ENCODE data around the gene PAM16. TPM values are rescaled to one million over a fixed set of nuclear protein-coding genes. Genes with fewer than 3 reads are reported as not detected.

Gene PAM16
- total RNA-seq, 3 donors from 2014 or later (not counting 1 experiment from before 2014, with no cell fraction given), result 29.4 to 42.7 (median 39.0) TPM

DNA sequence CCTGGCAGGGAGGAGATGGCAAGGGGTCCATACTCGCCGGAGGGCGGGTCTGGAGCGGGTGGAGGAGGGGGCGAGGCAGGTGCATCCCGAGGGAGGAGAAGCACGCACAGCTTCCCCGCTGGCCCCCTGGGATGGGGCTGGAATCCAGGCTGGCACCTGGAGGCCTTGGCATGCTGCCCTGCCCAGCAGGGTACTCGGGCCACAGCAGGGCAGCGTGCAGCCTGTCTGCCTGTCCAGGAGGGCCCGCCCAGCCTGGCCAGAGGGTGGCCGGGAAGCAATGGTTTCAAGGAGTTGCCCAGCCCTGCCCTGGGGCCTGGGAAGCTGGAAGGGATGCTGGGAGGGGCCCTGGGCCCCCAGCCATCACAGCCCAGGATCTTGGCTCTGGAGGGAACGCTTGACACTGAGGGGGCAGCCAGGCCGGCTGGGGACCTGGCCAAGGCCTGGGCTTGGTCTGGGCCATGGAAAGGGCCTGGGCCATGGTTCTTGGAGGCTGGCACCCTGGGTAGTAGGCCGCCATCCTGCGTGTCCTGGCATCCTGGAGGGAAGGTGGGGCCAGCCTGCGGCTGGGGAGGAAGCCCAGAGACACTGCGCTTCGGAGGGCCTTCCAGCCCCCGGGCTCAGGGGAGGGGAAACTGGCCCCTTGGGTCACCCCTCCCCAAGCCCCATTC lies 34.1 kb downstream of the PAM16 start:
- 86% methylated on average over 20 of the region's 20 CpGs for WGBS (ENCODE audit: insufficient coverage)
- no peaks in the 10 kb centered on the region for H3K36me3 Mint-ChIP-seq
- intact Hi-C loops (cut with micrococcal nuclease), result no loop called here

DNA sequence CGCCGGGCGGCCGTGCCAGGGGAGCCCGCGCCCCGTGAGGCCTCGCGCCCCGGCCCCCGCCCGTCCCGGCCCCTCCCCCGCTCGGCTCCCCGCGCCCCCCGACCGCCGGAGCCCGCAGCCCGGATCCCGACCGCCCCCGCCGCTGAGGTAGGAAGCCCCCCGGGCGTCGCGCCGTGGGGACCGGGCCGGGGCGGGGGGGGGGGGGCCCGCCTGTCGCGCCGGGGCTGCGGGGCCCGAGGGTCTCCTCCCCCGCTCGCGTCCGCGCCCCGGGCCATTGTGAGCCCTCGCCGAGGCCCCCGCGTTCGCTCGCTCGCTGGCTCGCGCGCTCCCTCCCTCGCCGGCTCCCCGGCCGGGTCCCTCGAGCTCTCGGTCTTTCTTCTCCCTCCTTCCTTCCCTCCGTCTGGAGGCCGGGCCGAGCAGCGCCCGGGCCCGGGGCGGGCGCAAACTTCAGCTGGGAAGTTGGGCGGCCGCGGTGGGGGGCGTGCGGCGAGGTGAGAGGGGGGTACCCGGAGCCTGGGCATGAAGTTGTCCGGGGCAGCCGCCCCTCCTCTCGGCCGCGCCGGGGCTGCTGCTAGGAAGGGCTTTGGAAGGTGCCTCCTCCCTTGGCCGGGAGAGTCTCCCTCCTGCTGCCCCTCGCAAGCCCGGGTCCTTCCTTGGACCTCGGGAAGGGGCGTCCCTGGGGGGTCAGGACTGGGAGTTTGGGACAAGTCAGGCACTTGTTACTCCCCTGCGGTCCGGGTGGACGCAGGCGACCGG lies 34.8 kb downstream of the PAM16 start:
- 8% methylated on average over 93 of the region's 93 CpGs for WGBS (ENCODE audit: insufficient coverage)
- H3K4me3 ChIP-seq (ENCODE audit: low read length), result no peak overlapping the region
- intact Hi-C loops (cut with micrococcal nuclease), result no loop called here
- Mint-ChIP-seq H3K4me3 (peak overlapping the region; percentile 65), H3K27me3 (ENCODE audit: low read depth in 2 of 2) (peaks cover 11 to 15% of the 10 kb centered on the region in 2 donors), H3K9me3 (no peaks in the 10 kb centered on the region), H3K36me3 (no peaks in the 10 kb centered on the region), H3K27ac (no peak overlapping the region), H3K4me1 (peaks cover 11 to 22% of the 10 kb centered on the region in 2 donors)
- H3K27ac ChIP-seq (ENCODE audit: low read length), result no peak overlapping the region
- ATAC-seq (no peak), DNase-seq (peak in 1 of 2 donors; percentile 43)
- H3K4me1 ChIP-seq (ENCODE audit: control insufficient read depth, insufficient read depth, low read length), result peaks cover 35% of the 10 kb centered on the region
- TF ChIP-seq, protein P1, sequence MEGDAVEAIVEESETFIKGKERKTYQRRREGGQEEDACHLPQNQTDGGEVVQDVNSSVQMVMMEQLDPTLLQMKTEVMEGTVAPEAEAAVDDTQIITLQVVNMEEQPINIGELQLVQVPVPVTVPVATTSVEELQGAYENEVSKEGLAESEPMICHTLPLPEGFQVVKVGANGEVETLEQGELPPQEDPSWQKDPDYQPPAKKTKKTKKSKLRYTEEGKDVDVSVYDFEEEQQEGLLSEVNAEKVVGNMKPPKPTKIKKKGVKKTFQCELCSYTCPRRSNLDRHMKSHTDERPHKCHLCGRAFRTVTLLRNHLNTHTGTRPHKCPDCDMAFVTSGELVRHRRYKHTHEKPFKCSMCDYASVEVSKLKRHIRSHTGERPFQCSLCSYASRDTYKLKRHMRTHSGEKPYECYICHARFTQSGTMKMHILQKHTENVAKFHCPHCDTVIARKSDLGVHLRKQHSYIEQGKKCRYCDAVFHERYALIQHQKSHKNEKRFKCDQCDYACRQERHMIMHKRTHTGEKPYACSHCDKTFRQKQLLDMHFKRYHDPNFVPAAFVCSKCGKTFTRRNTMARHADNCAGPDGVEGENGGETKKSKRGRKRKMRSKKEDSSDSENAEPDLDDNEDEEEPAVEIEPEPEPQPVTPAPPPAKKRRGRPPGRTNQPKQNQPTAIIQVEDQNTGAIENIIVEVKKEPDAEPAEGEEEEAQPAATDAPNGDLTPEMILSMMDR (IDR thresholded peaks at IDR 0.05), result no peak
- peaks cover 18% of the 10 kb centered on the region for H3K27me3 ChIP-seq (ENCODE audit: control insufficient read depth, insufficient read depth, low read length)
- no peaks in the 10 kb centered on the region for H3K9me3 ChIP-seq (ENCODE audit: control insufficient read depth, insufficient read depth, low read length)
- no peaks in the 10 kb centered on the region for H3K36me3 ChIP-seq (ENCODE audit: control insufficient read depth, insufficient read depth, low read length)

More for the DNA sequence above, 34.1 kb downstream of the PAM16 start:
- Histone ChIP-seq H3K4me1 (ENCODE audit: control insufficient read depth, insufficient read depth, low read length) (peaks cover 35% of the 10 kb centered on the region), H3K9me3 (ENCODE audit: control insufficient read depth, insufficient read depth, low read length) (no peaks in the 10 kb centered on the region), H3K27me3 (ENCODE audit: control insufficient read depth, insufficient read depth, low read length) (peaks cover 18% of the 10 kb centered on the region), H3K36me3 (ENCODE audit: control insufficient read depth, insufficient read depth, low read length) (no peaks in the 10 kb centered on the region), H3K4me3 (ENCODE audit: low read length) (no peak overlapping the region), H3K27ac (ENCODE audit: low read length) (no peak overlapping the region)
- DNase-seq (no peak), ATAC-seq (no peak)
- no peaks in the 10 kb centered on the region for H3K9me3 Mint-ChIP-seq
- TF ChIP-seq, protein P1 (IDR thresholded peaks at IDR 0.05), result no peak
- peaks cover 11 to 22% of the 10 kb centered on the region in 2 donors for H3K4me1 Mint-ChIP-seq
- no peak overlapping the region for H3K27ac Mint-ChIP-seq
- H3K4me3 Mint-ChIP-seq, result no peak overlapping the region
- peaks cover 11 to 15% of the 10 kb centered on the region in 2 donors for H3K27me3 Mint-ChIP-seq (ENCODE audit: low read depth in 2 of 2)

DNA sequence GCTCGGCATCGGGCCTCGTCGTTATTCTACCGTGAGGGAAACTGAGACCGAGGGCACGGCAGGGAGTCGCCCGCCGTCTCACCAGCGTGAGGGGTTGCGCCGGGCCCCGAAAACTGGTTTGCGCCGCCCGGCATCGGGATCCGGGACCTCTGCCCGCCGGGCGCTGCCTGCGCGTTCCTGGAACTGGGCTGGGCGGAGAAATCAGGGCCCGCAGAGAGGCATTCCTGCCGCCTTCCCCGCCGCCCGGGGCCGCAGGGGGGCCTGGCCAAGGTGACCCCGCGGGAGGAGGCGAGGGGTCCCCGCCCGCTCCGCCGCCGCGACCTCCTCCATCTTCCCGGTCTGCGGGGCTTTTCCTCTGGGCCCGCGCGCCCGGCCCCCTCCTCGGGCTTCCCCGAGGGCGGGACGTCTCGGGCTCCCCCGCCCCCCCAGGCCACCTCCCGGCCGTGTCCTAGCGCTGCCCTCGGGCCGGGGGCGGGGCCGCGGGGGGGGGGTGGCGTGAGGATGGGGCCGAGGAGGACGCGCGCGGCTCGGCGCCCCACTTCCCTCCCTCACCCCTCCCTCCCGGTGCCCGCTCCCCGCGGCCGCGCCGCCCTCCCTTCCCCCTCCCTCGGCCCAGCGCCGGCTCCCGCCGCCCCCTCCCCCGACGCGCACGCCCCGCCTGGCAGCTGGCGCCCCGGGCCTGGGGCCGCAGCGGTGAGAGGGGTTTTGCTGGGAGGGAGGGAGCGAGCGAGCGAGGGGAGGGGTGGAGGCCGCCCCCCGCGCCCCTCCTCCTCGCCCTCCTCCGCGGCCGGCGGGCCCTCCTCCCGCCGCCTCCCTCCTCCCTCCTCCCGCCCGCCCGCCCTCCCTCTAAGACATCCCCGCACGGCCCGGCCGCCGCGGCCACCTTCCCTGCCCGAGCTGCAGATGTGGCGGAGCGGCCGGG lies 35.7 kb downstream of the PAM16 start, which contains the start of gene GLIS2:
Gene GLIS2, plus strand, starts transcription at position 882 of the 922 bp plus-strand sequence. CDS start 16,214 bp downstream, outside the sequence.
- TF ChIP-seq, protein P1 (IDR thresholded peaks at IDR 0.05), result no peak
- H3K4me3 ChIP-seq (ENCODE audit: low read length), result peak within 1 kb of the TSS; percentile 34
- H3K4me3 Mint-ChIP-seq, result peak within 1 kb of the TSS; percentile 94
- no peak within 1 kb of the TSS for H3K27ac ChIP-seq (ENCODE audit: low read length)
- H3K27me3 Mint-ChIP-seq (ENCODE audit: low read depth in 2 of 2), result peaks cover 11 to 15% of the 10 kb centered on the region in 2 donors
- DNase-seq, result peak; percentile 38 to 53
- H3K4me1 ChIP-seq (ENCODE audit: control insufficient read depth, insufficient read depth, low read length), result peaks cover 35% of the 10 kb centered on the region
- H3K36me3 ChIP-seq (ENCODE audit: control insufficient read depth, insufficient read depth, low read length), result no peaks in the 10 kb centered on the region
- no peaks in the 10 kb centered on the region for H3K9me3 ChIP-seq (ENCODE audit: control insufficient read depth, insufficient read depth, low read length)
- H3K27me3 ChIP-seq (ENCODE audit: control insufficient read depth, insufficient read depth, low read length), result peaks cover 18% of the 10 kb centered on the region
- under 1% methylated on average over 68 of the region's 115 CpGs for WGBS (ENCODE audit: insufficient coverage)
- H3K4me1 Mint-ChIP-seq, result peaks cover 11 to 22% of the 10 kb centered on the region in 2 donors
- intact Hi-C loops (cut with micrococcal nuclease), result no loop called here
- H3K36me3 Mint-ChIP-seq, result no peaks in the 10 kb centered on the region
- peak; percentile 64 for ATAC-seq
- H3K27ac Mint-ChIP-seq, result peak within 1 kb of the TSS; percentile 65 to 76
- no peaks in the 10 kb centered on the region for H3K9me3 Mint-ChIP-seq
